HG02970 (cell line): Measurements from ENCODE around the gene TCOF1.

Source experiments
- ATAC-seq: cut with Tn5 transposase; IDR thresholded peaks from one replicate; pipeline ENCODE4 v1.9.1; 2021; ENCODE audit warnings: mild to moderate bottlenecking, moderate library complexity, moderate number of reproducible peaks; ENCODE audit not compliant: unreplicated experiment, low FRiP score

Gene TCOF1

GRCh38 chr5:150357326-150358260 is at the start of gene TCOF1:
TSS of gene TCOF1 (plus strand) at chr5:150357697. CDS start at chr5:150357747, 50 bp downstream.
- ATAC-seq = peak; percentile 96

- no peak for ATAC-seq
Observed at GRCh38 chr5:150309101-150309885, 48.2 kb upstream of the TCOF1 start.

GRCh38 chr5:150309886-150310239 is 47.6 kb upstream of the TCOF1 start:
- no peak for ATAC-seq

GRCh38 chr5:150310246-150310645 is 47.3 kb upstream of the TCOF1 start:
- ATAC-seq = no peak

- ATAC-seq = no peak
Observed at GRCh38 chr5:150311015-150311692, 46.3 kb upstream of the TCOF1 start.

- ATAC-seq = no peak
Observed at GRCh38 chr5:150312518-150312917, 45.0 kb upstream of the TCOF1 start.

GRCh38 chr5:150313501-150313900 is 44.0 kb upstream of the TCOF1 start:
- ATAC-seq = no peak

GRCh38 chr5:150313921-150314716 is 43.4 kb upstream of the TCOF1 start:
- ATAC-seq = no peak

- no peak for ATAC-seq
Observed at GRCh38 chr5:150315245-150315644, 42.3 kb upstream of the TCOF1 start.

- ATAC-seq = no peak
Observed at GRCh38 chr5:150316320-150316719, 41.2 kb upstream of the TCOF1 start.

GRCh38 chr5:150317048-150318003 is 40.2 kb upstream of the TCOF1 start:
- ATAC-seq = no peak

GRCh38 chr5:150318613-150319483 is 38.6 kb upstream of the TCOF1 start:
- no peak for ATAC-seq

GRCh38 chr5:150319484-150319790 is 38.1 kb upstream of the TCOF1 start:
- no peak for ATAC-seq

- ATAC-seq = no peak
Observed at GRCh38 chr5:150320044-150320613, 37.4 kb upstream of the TCOF1 start.

GRCh38 chr5:150321211-150321610 is 36.3 kb upstream of the TCOF1 start:
- ATAC-seq = no peak

- no peak for ATAC-seq
Observed at GRCh38 chr5:150321784-150322183, 35.7 kb upstream of the TCOF1 start.

- no peak for ATAC-seq
Observed at GRCh38 chr5:150322202-150322601, 35.3 kb upstream of the TCOF1 start.

GRCh38 chr5:150323092-150323491 is 34.4 kb upstream of the TCOF1 start:
- no peak for ATAC-seq
